ENCODE measurements around the gene MYO7A. TPM values are rescaled to one million over a fixed set of nuclear protein-coding genes. Genes with fewer than 3 reads are reported as not detected.

Gene MYO7A
- total RNA-seq, 1 donor from 2014 or later: 0.97 TPM

DNA sequence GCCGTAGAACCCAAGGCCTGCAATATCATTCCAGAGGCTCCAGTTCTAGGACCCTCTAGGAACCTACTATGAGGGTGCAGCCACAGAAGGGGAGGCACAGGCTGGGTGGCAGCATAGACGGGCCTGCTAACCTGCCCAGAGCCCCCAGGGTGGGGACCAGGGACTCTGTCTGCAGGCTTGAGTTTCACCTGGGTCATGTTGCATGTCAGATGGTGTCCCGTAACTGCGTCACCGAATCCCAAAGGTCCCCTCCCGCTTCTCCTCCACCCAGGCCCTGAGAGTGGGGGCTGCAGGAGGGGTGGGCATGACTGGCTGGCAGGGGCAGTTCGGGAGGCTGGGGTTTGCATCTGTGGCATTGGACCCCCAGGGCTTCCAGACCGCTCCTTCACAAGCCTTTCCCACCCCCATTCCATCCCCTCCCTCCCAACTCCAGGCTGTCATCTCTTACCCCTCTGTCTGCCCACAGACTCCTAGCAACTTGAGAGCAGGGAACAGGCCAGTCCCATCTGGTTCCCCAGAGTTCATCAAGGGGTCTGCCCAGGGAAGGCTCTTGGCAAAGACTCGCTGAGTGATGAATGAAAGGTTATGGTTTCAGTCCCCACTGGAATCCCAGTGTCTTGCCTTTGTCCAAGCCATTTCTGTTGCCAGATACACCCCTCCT lies 16.3 kb downstream of the MYO7A start:
- Mint-ChIP-seq H3K27me3 (ENCODE audit: insufficient read depth, low read depth) (peaks cover 9% of the 10 kb centered on the region), H3K4me1 (peaks cover 39% of the 10 kb centered on the region), H3K9me3 (no peaks in the 10 kb centered on the region), H3K36me3 (no peaks in the 10 kb centered on the region), H3K27ac (no peak overlapping the region), H3K4me3 (no peak overlapping the region)
- DNase-seq (ENCODE audit: low spot score): no peak
- Histone ChIP-seq H3K27me3 (peaks cover 4% of the 10 kb centered on the region), H3K4me3 (no peak overlapping the region), H4K20me1 (ENCODE audit: low read depth) (no peaks in the 10 kb centered on the region), H3K27ac (no peak overlapping the region), H3K9ac (no peak overlapping the region), H2AFZ (replicated peaks) (no peak overlapping the region), H3K36me3 (no peaks in the 10 kb centered on the region), H3K9me3 (ENCODE audit: low read depth) (no peaks in the 10 kb centered on the region), H3K4me1 (peaks cover 33% of the 10 kb centered on the region), H3K79me2 (ENCODE audit: low read depth) (no peaks in the 10 kb centered on the region), H3K4me2 (no peak overlapping the region), H3F3A (ENCODE audit: low read depth) (peaks cover 22% of the 10 kb centered on the region)
- TF ChIP-seq, protein P1, sequence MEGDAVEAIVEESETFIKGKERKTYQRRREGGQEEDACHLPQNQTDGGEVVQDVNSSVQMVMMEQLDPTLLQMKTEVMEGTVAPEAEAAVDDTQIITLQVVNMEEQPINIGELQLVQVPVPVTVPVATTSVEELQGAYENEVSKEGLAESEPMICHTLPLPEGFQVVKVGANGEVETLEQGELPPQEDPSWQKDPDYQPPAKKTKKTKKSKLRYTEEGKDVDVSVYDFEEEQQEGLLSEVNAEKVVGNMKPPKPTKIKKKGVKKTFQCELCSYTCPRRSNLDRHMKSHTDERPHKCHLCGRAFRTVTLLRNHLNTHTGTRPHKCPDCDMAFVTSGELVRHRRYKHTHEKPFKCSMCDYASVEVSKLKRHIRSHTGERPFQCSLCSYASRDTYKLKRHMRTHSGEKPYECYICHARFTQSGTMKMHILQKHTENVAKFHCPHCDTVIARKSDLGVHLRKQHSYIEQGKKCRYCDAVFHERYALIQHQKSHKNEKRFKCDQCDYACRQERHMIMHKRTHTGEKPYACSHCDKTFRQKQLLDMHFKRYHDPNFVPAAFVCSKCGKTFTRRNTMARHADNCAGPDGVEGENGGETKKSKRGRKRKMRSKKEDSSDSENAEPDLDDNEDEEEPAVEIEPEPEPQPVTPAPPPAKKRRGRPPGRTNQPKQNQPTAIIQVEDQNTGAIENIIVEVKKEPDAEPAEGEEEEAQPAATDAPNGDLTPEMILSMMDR (IDR thresholded peaks at IDR 0.05): no peak
- TF ChIP-seq EZH2 (IDR thresholded peaks at IDR 0.05): no peak
- no peak for TF ChIP-seq EZH2phosphoT487 (IDR thresholded peaks at IDR 0.05)

DNA sequence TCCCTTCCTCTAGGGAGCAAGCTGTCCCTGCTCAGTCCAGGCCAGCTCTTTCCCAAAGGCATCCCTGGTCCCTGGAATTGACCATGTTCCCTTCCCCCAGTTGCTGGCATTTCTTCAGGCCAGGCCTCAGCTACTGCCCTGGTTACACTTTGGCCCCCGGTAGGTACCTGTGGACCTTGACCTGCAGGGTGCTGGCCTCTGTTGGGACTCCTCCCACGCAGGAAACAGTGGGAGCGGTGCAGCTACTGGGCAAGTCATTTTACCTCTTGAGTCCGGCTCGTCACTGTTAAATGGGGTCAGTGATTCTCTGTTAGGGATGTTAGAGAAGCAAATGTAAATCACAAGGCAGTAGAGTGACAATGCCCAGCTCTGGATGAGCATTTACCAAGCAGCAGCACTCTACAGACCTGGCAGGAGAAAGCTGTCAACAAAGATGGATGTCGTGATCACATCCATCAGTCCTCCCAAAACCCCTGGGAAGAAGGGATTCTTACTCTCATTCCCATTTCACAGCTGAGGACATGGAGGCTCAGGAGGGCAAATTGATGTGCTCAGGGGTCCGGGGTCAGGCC lies 16.9 kb downstream of the MYO7A start:
- no peak for TF ChIP-seq EZH2 (IDR thresholded peaks at IDR 0.05)
- TF ChIP-seq EZH2phosphoT487 (IDR thresholded peaks at IDR 0.05): no peak
- TF ChIP-seq, protein P1 (IDR thresholded peaks at IDR 0.05): no peak
- Histone ChIP-seq H3K4me1 (peaks cover 34% of the 10 kb centered on the region), H4K20me1 (ENCODE audit: low read depth) (no peaks in the 10 kb centered on the region), H3K79me2 (ENCODE audit: low read depth) (no peaks in the 10 kb centered on the region), H3F3A (ENCODE audit: low read depth) (peaks cover 22% of the 10 kb centered on the region), H3K27ac (no peak overlapping the region), H2AFZ (replicated peaks) (no peak overlapping the region), H3K9me3 (ENCODE audit: low read depth) (no peaks in the 10 kb centered on the region), H3K36me3 (no peaks in the 10 kb centered on the region), H3K27me3 (peaks cover 4% of the 10 kb centered on the region), H3K4me2 (no peak overlapping the region), H3K4me3 (no peak overlapping the region), H3K9ac (no peak overlapping the region)
- peaks cover 36% of the 10 kb centered on the region for H3K4me1 Mint-ChIP-seq
- H3K27me3 Mint-ChIP-seq (ENCODE audit: insufficient read depth, low read depth): peaks cover 8% of the 10 kb centered on the region
- no peaks in the 10 kb centered on the region for H3K9me3 Mint-ChIP-seq
- DNase-seq (ENCODE audit: low spot score): no peak
- no peak overlapping the region for H3K27ac Mint-ChIP-seq
- H3K36me3 Mint-ChIP-seq: no peaks in the 10 kb centered on the region
- H3K4me3 Mint-ChIP-seq: no peak overlapping the region

DNA sequence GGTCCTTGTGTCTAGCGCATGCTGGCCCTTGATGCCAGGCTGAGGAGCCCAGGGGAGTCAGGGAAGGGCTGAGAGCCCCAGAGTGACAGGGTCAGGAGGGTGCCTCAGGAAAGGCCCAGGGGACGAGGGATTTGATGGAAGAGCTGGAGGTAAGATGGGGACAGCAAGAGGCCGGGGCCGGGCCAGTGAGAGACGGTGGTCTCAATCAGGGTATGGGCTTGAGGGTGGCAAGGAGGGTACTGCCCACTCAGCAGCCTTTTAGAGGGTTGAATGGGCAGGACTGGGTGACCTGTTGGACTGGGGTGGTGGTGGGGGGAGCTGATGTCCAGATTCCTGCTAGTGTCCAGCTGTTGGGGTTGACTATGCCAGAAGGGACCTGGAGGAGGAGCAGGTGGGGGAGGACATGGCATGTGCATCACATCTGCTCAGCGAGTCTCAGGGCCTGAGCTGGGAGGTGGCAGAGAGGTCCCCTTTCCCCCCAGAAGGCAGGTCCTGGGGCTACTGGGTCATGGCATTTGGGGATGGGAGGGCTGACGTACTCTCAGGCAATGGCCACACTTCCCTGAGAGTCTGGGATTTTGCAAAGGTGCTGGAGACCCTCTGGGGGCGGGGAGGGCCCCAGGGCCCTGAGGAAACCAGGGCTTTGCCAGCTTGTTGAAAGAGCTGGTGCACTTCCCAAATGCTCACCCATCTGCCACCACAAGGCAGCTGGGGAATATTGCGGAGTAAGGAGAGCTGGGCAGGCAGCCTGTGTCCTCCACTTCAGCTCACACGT lies 18.4 kb downstream of the MYO7A start:
- peaks cover 8% of the 10 kb centered on the region for H3K27me3 Mint-ChIP-seq (ENCODE audit: insufficient read depth, low read depth)
- H3K4me1 Mint-ChIP-seq: peaks cover 33% of the 10 kb centered on the region
- H3K9me3 Mint-ChIP-seq: no peaks in the 10 kb centered on the region
- no peak overlapping the region for H3K4me3 Mint-ChIP-seq
- Histone ChIP-seq H3K36me3 (no peaks in the 10 kb centered on the region), H3K27me3 (peaks cover 4% of the 10 kb centered on the region), H3K27ac (no peak overlapping the region), H3K9me3 (ENCODE audit: low read depth) (no peaks in the 10 kb centered on the region), H4K20me1 (ENCODE audit: low read depth) (no peaks in the 10 kb centered on the region), H3K4me2 (no peak overlapping the region), H3F3A (ENCODE audit: low read depth) (peaks cover 22% of the 10 kb centered on the region), H3K79me2 (ENCODE audit: low read depth) (no peaks in the 10 kb centered on the region), H3K9ac (no peak overlapping the region), H3K4me1 (peaks cover 33% of the 10 kb centered on the region), H2AFZ (replicated peaks) (no peak overlapping the region), H3K4me3 (no peak overlapping the region)
- DNase-seq (ENCODE audit: low spot score): no peak
- no peaks in the 10 kb centered on the region for H3K36me3 Mint-ChIP-seq
- H3K27ac Mint-ChIP-seq: no peak overlapping the region
- TF ChIP-seq, protein P1 (IDR thresholded peaks at IDR 0.05): no peak
- TF ChIP-seq EZH2 (IDR thresholded peaks at IDR 0.05) (no peak), EZH2phosphoT487 (IDR thresholded peaks at IDR 0.05) (no peak)
